HEK293 (cell line): ENCODE measurements around the gene LTN1.
A peak's percentile ranks its signal among the peaks of the same experiment; 100 is the strongest.

Source experiments
- GFI1B ChIP-seq: fragments of 450-650 bp; formaldehyde crosslinking; IDR thresholded peaks from 2 replicates; pipeline ENCODE4 v1.5.1; 2016; ENCODE audit warnings: missing biosample characterization, missing genetic modification characterization
- HIC1 ChIP-seq: fragments of 450-650 bp; formaldehyde crosslinking; IDR thresholded peaks from 2 replicates; pipeline ENCODE4 v1.5.1; 2016; ENCODE audit warnings: missing biosample characterization, missing genetic modification characterization
- HOXD13 ChIP-seq: sonication (generic); formaldehyde crosslinking; IDR thresholded peaks from 2 replicates; pipeline ENCODE4 v1.8.0; 2022; ENCODE audit warnings: missing genetic modification reagents, borderline replicate concordance
- KLF1 ChIP-seq: fragments of 450-650 bp; formaldehyde crosslinking; IDR thresholded peaks from 2 replicates; pipeline ENCODE4 v1.5.1; 2016; ENCODE audit warnings: missing biosample characterization, missing genetic modification characterization
- KLF9 ChIP-seq: fragments of 450-650 bp; formaldehyde crosslinking; IDR thresholded peaks from 2 replicates; pipeline ENCODE4 v1.5.1; 2016; ENCODE audit warnings: missing biosample characterization, missing genetic modification characterization, low read depth
- MZF1 ChIP-seq: fragments of 450-650 bp; formaldehyde crosslinking; IDR thresholded peaks from 2 replicates; pipeline ENCODE4 v1.5.1; 2017; ENCODE audit warnings: missing biosample characterization, missing genetic modification characterization, borderline replicate concordance
- SP2 ChIP-seq: fragments of 450-650 bp; formaldehyde crosslinking; IDR thresholded peaks from 2 replicates; pipeline ENCODE4 v1.5.1; 2016; ENCODE audit warnings: missing biosample characterization, missing genetic modification characterization
- TCF7L2 ChIP-seq: IDR thresholded peaks from 2 replicates; pipeline ENCODE4 v1.6.1; 2011; ENCODE audit warnings: low read depth, mild to moderate bottlenecking, inconsistent platforms, low read length, moderate library complexity, borderline replicate concordance
- WT1 ChIP-seq: fragments of 450-650 bp; formaldehyde crosslinking; IDR thresholded peaks from 2 replicates; pipeline ENCODE4 v1.5.1; 2016; ENCODE audit warnings: missing biosample characterization, missing genetic modification characterization
- ZBTB48 ChIP-seq: fragments of 450-650 bp; formaldehyde crosslinking; IDR thresholded peaks from 2 replicates; pipeline ENCODE4 v1.5.1; 2016; ENCODE audit warnings: missing biosample characterization, missing genetic modification characterization
- ZBTB7A ChIP-seq: fragments of 450-650 bp; formaldehyde crosslinking; IDR thresholded peaks from 2 replicates; pipeline ENCODE4 v1.5.1; 2016; ENCODE audit warnings: low read depth, missing biosample characterization, missing genetic modification characterization
- ZIC2 ChIP-seq: fragments of 450-650 bp; formaldehyde crosslinking; IDR thresholded peaks from 2 replicates; pipeline ENCODE4 v1.5.1; 2016; ENCODE audit warnings: missing biosample characterization, missing genetic modification characterization
- ZNF16 ChIP-seq: fragments of 450-650 bp; formaldehyde crosslinking; IDR thresholded peaks from 2 replicates; pipeline ENCODE4 v1.5.1; 2016; ENCODE audit warnings: low read depth, missing biosample characterization, missing genetic modification characterization
- ZNF24 ChIP-seq: fragments of 450-650 bp; formaldehyde crosslinking; IDR thresholded peaks from 2 replicates; pipeline ENCODE4 v1.5.1; 2016; ENCODE audit warnings: missing biosample characterization, missing genetic modification characterization
- ZNF416 ChIP-seq: fragments of 450-650 bp; formaldehyde crosslinking; IDR thresholded peaks from 2 replicates; pipeline ENCODE4 v1.5.1; 2016; ENCODE audit warnings: missing biosample characterization, missing genetic modification characterization
- ZNF449 ChIP-seq: fragments of 450-650 bp; formaldehyde crosslinking; IDR thresholded peaks from 2 replicates; pipeline ENCODE4 v1.5.1; 2017; ENCODE audit warnings: missing biosample characterization, mild to moderate bottlenecking, missing genetic modification characterization, moderate library complexity
- ZNF48 ChIP-seq: fragments of 450-650 bp; formaldehyde crosslinking; IDR thresholded peaks from 2 replicates; pipeline ENCODE4 v1.5.1; 2016; ENCODE audit warnings: missing biosample characterization, missing genetic modification characterization
- ZNF530 ChIP-seq: fragments of 450-650 bp; formaldehyde crosslinking; IDR thresholded peaks from 2 replicates; pipeline ENCODE4 v1.5.1; 2016; ENCODE audit warnings: low read depth, missing biosample characterization, missing genetic modification characterization
- ZNF624 ChIP-seq: fragments of 450-650 bp; formaldehyde crosslinking; IDR thresholded peaks from 2 replicates; pipeline ENCODE4 v1.5.1; 2017; ENCODE audit warnings: missing biosample characterization, missing genetic modification characterization
- ZNF629 ChIP-seq: fragments of 450-650 bp; formaldehyde crosslinking; IDR thresholded peaks from 2 replicates; pipeline ENCODE4 v1.5.1; 2017; ENCODE audit warnings: missing biosample characterization, missing genetic modification characterization
- ZNF768 ChIP-seq: fragments of 450-650 bp; formaldehyde crosslinking; IDR thresholded peaks from 2 replicates; pipeline ENCODE4 v1.5.1; 2018; ENCODE audit warnings: missing biosample characterization, mild to moderate bottlenecking, missing genetic modification characterization
- ZNF777 ChIP-seq: fragments of 450-650 bp; formaldehyde crosslinking; IDR thresholded peaks from 2 replicates; pipeline ENCODE4 v1.5.1; 2017; ENCODE audit warnings: missing biosample characterization, missing genetic modification characterization, borderline replicate concordance
- ZNF791 ChIP-seq: fragments of 450-650 bp; formaldehyde crosslinking; IDR thresholded peaks from 2 replicates; pipeline ENCODE4 v1.5.1; 2016; ENCODE audit warnings: missing biosample characterization, missing genetic modification characterization
- TF ChIP-seq, protein P1 (sequence below): fragments of 450-650 bp; formaldehyde crosslinking; IDR thresholded peaks from 2 replicates; pipeline ENCODE4 v1.5.1; 2016; ENCODE audit warnings: missing biosample characterization, missing genetic modification characterization
- TF ChIP-seq, protein P2 (sequence below): fragments of 450-650 bp; formaldehyde crosslinking; conservative IDR thresholded peaks from 2 replicates; pipeline ENCODE4 v1.5.1; 2016; ENCODE audit warnings: low read depth, missing biosample characterization, missing genetic modification characterization
- TF ChIP-seq, protein P3 (sequence below): fragments of 450-650 bp; formaldehyde crosslinking; IDR thresholded peaks from 2 replicates; pipeline ENCODE4 v1.5.1; 2016; ENCODE audit warnings: missing biosample characterization, missing genetic modification characterization
- TF ChIP-seq, protein P4 (sequence below): fragments of 450-650 bp; formaldehyde crosslinking; IDR thresholded peaks from 2 replicates; pipeline ENCODE4 v1.5.1; 2016; ENCODE audit warnings: missing biosample characterization, missing genetic modification characterization

The LTN1 gene

DNA sequence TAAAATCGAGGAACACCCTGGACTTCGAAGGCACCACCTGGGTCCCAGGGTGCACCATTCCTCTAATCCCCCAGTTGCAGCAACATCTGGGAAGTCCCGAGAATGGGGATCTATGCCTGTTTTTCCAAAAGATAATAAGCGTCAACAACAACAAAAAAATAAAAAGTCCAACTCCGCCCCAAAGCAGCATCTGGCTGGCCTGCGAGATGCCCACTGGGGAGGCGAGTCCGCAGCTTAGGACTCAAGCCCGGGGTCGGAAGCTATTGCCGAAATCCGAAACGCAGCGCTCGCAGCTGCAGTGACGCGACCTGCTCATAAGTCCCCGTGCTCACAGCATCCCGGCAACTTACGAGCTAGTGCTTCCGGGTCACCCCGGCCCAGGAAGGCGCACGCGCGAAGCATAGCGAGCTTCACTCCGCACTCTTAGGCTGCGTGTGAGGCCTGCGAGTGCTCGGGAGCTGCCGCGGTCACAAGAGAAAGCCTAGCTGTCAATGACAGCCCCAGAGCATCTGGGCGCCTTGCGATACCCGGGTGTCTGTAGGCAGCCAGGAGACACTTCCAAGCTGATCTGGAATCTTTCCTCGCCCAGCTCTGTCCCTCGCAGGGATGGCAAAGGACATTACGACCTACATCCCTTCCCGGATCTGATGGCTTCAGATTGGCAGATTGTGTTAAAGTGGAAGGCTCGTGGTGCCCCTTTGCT lies 9.9 kb upstream of the LTN1 start (continued):
- TF ChIP-seq, protein P1, sequence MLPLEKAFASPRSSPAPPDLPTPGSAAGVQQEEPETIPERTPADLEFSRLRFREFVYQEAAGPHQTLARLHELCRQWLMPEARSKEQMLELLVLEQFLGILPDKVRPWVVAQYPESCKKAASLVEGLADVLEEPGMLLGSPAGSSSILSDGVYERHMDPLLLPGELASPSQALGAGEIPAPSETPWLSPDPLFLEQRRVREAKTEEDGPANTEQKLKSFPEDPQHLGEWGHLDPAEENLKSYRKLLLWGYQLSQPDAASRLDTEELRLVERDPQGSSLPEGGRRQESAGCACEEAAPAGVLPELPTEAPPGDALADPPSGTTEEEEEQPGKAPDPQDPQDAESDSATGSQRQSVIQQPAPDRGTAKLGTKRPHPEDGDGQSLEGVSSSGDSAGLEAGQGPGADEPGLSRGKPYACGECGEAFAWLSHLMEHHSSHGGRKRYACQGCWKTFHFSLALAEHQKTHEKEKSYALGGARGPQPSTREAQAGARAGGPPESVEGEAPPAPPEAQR (tag by site-specific recombination): no peak
- peak; percentile 81 for TF ChIP-seq SP2
- TF ChIP-seq ZNF48 (tag by site-specific recombination): no peak
- TF ChIP-seq GFI1B: no peak
- TF ChIP-seq MZF1: peak; percentile 96
- no peak for TF ChIP-seq TCF7L2
- TF ChIP-seq, protein P2, sequence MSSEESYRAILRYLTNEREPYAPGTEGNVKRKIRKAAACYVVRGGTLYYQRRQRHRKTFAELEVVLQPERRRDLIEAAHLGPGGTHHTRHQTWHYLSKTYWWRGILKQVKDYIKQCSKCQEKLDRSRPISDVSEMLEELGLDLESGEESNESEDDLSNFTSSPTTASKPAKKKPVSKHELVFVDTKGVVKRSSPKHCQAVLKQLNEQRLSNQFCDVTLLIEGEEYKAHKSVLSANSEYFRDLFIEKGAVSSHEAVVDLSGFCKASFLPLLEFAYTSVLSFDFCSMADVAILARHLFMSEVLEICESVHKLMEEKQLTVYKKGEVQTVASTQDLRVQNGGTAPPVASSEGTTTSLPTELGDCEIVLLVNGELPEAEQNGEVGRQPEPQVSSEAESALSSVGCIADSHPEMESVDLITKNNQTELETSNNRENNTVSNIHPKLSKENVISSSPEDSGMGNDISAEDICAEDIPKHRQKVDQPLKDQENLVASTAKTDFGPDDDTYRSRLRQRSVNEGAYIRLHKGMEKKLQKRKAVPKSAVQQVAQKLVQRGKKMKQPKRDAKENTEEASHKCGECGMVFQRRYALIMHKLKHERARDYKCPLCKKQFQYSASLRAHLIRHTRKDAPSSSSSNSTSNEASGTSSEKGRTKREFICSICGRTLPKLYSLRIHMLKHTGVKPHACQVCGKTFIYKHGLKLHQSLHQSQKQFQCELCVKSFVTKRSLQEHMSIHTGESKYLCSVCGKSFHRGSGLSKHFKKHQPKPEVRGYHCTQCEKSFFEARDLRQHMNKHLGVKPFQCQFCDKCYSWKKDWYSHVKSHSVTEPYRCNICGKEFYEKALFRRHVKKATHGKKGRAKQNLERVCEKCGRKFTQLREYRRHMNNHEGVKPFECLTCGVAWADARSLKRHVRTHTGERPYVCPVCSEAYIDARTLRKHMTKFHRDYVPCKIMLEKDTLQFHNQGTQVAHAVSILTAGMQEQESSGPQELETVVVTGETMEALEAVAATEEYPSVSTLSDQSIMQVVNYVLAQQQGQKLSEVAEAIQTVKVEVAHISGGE: peak; percentile 97
- TF ChIP-seq ZNF416 (tag by site-specific recombination): no peak
- TF ChIP-seq, protein P3, sequence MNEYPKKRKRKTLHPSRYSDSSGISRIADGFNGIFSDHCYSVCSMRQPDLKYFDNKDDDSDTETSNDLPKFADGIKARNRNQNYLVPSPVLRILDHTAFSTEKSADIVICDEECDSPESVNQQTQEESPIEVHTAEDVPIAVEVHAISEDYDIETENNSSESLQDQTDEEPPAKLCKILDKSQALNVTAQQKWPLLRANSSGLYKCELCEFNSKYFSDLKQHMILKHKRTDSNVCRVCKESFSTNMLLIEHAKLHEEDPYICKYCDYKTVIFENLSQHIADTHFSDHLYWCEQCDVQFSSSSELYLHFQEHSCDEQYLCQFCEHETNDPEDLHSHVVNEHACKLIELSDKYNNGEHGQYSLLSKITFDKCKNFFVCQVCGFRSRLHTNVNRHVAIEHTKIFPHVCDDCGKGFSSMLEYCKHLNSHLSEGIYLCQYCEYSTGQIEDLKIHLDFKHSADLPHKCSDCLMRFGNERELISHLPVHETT (tag by site-specific recombination): 0 out of 2 replicates have a peak, but pooled peaks have one; percentile 78
- TF ChIP-seq ZNF530 (tag by site-specific recombination): no peak
- TF ChIP-seq ZIC2 (tag by site-specific recombination): peak; percentile 34; the same call in 1 of the 2 replicates
- TF ChIP-seq WT1 (tag by site-specific recombination): 0 out of 2 replicates have a peak, but pooled peaks have one; percentile 14
- TF ChIP-seq HIC1: no peak
- no peak for TF ChIP-seq ZNF449 (tag by site-specific recombination)
- TF ChIP-seq ZNF768: no peak
- TF ChIP-seq KLF1 (tag by site-specific recombination): no peak
- no peak for TF ChIP-seq ZNF777 (tag by site-specific recombination)
- TF ChIP-seq ZNF791 (tag by site-specific recombination): no peak
- no peak for TF ChIP-seq ZNF624 (tag by site-specific recombination)
- TF ChIP-seq ZNF629: peak; percentile 97
- TF ChIP-seq HOXD13: no peak
- TF ChIP-seq ZBTB7A: no peak
- no peak for TF ChIP-seq KLF9 (tag by site-specific recombination)
- TF ChIP-seq ZBTB48: no peak
- no peak for TF ChIP-seq ZNF16
- peak; percentile 54; the same call in 1 of the 2 replicates for TF ChIP-seq ZNF24
- TF ChIP-seq, protein P4, sequence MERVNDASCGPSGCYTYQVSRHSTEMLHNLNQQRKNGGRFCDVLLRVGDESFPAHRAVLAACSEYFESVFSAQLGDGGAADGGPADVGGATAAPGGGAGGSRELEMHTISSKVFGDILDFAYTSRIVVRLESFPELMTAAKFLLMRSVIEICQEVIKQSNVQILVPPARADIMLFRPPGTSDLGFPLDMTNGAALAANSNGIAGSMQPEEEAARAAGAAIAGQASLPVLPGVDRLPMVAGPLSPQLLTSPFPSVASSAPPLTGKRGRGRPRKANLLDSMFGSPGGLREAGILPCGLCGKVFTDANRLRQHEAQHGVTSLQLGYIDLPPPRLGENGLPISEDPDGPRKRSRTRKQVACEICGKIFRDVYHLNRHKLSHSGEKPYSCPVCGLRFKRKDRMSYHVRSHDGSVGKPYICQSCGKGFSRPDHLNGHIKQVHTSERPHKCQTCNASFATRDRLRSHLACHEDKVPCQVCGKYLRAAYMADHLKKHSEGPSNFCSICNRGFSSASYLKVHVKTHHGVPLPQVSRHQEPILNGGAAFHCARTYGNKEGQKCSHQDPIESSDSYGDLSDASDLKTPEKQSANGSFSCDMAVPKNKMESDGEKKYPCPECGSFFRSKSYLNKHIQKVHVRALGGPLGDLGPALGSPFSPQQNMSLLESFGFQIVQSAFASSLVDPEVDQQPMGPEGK (tag by site-specific recombination): peak; percentile 40
